ENCODE results near the gene AOX1.
"Not testable (repeated sequence)": the region's sequence is repeated elsewhere in the genome, so short reads cannot be mapped to it uniquely, and the experiment has no call there.

The AOX1 gene

GRCh38 chr2:200702044-200702443 lies 116.2 kb downstream of the AOX1 start:
- DNase-seq (ENCODE audit: low read depth, low spot score): no peak

GRCh38 chr2:200702646-200703118 lies 116.9 kb downstream of the AOX1 start:
- DNase-seq (ENCODE audit: low read depth, low spot score): no peak

GRCh38 chr2:200703127-200703925 lies 117.5 kb downstream of the AOX1 start:
- no peak for DNase-seq (ENCODE audit: low read depth, low spot score)

- DNase-seq (ENCODE audit: low read depth, low spot score): no peak
Observed at GRCh38 chr2:200703926-200704637, 118.3 kb downstream of the AOX1 start.

- DNase-seq (ENCODE audit: low read depth, low spot score): peak; percentile 64
Observed at GRCh38 chr2:200705305-200706041, 119.7 kb downstream of the AOX1 start.

- DNase-seq (ENCODE audit: low read depth, low spot score): no peak
Observed at GRCh38 chr2:200708943-200709342, 123.1 kb downstream of the AOX1 start.

- DNase-seq (ENCODE audit: low read depth, low spot score): peak; percentile 81
Observed at GRCh38 chr2:200713003-200713703, 127.3 kb downstream of the AOX1 start.

- no peak for DNase-seq (ENCODE audit: low read depth, low spot score)
Observed at GRCh38 chr2:200713704-200714064, 127.9 kb downstream of the AOX1 start.

GRCh38 chr2:200715014-200715413 lies 129.2 kb downstream of the AOX1 start:
- not testable (repeated sequence) for DNase-seq (ENCODE audit: low read depth, low spot score)

GRCh38 chr2:200716386-200716785 lies 130.6 kb downstream of the AOX1 start:
- DNase-seq (ENCODE audit: low read depth, low spot score): no peak
